Measurements from ENCODE around the gene EFCAB14. TPM values are rescaled to one million over a fixed set of nuclear protein-coding genes. Genes with fewer than 3 reads are reported as not detected.

EFCAB14 gene
- total and polyA plus RNA-seq, 2 of the 8 experiments (the other 6 are each of a cell fraction or from before 2014, with no cell fraction given): 19.4 to 40.4 TPM

DNA sequence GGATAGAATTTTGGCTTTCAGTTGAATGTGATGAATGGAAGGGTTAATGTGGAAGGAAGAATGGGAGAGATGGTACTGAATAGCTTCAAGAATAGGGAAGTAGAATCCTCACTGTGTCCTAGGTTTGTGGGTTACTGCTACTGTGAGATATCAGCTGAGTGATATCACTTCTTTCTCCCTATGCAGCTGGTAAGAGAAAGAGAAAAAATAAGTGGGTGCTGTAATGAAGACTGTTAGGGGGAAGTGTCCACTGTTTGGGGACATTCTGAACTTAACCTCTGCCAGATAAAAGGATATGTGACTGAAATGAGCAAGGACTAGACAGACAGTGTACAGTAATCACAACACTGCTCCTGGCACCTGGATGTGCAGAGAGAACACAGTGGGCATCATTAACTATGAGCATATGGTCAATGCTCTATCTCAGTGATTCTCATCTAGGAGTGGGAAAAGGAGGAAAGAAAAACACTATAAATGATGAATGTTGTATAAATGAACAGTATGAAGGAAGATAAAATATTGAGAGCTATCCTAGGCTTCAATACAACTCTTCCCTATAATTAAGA, 76.7 kb downstream of the EFCAB14 start (continued):
- no peak for TF ChIP-seq SP2 (IDR thresholded peaks at IDR 0.05; ENCODE audit: low read length)
- TF ChIP-seq SRF (IDR thresholded peaks at IDR 0.05; ENCODE audit: low read depth, low read length): no peak
- no peak for TF ChIP-seq RBBP5 (IDR thresholded peaks at IDR 0.05; ENCODE audit: borderline replicate concordance, low read depth, low read length)
